ENCODE results near the gene KIF26A.

DNA sequence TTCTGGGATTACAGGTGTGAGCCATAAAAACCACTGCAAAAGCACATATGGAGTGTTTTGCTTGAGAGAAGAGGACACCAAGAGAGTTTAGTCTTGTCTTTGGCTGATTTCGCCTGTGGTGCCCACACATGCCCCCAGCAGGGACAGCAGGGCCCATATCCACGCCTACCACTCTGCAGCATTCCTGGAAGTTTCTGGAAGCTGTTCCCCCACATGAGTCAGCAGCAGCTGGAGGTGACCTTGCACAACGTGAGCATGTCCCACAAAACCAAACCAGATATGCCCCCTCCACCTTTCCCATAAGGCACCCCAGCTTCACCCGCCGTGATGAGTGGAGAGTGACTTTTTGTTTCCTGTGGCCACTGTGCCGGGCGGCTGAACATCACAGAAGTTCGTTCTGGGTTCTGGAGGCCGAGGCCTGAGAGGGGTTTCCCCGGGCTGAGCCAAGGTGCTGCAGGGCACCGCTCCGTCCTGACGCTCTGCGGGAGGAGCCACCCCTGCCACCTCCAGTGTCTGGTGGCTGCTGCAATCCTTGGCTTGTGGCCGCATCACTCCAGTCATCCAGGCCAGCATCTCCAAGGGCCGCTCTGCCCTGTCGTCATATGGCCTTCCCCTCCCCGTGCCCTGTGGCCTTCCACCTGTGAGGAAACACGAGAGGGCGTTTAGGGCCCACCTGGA is 48.2 kb upstream of the KIF26A start:
- TF ChIP-seq, protein P1, sequence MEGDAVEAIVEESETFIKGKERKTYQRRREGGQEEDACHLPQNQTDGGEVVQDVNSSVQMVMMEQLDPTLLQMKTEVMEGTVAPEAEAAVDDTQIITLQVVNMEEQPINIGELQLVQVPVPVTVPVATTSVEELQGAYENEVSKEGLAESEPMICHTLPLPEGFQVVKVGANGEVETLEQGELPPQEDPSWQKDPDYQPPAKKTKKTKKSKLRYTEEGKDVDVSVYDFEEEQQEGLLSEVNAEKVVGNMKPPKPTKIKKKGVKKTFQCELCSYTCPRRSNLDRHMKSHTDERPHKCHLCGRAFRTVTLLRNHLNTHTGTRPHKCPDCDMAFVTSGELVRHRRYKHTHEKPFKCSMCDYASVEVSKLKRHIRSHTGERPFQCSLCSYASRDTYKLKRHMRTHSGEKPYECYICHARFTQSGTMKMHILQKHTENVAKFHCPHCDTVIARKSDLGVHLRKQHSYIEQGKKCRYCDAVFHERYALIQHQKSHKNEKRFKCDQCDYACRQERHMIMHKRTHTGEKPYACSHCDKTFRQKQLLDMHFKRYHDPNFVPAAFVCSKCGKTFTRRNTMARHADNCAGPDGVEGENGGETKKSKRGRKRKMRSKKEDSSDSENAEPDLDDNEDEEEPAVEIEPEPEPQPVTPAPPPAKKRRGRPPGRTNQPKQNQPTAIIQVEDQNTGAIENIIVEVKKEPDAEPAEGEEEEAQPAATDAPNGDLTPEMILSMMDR (conservative IDR thresholded peaks at IDR 0.05; ENCODE audit: low read depth, low read length): no peak
- TF ChIP-seq EZH2 (IDR thresholded peaks at IDR 0.05; ENCODE audit: low read length, unreplicated experiment) (no peak), EZH2phosphoT487 (IDR thresholded peaks at IDR 0.05; ENCODE audit: borderline replicate concordance, low read length) (no peak)
